Mesenchymal stem cell (in vitro differentiated cells and primary cell): ENCODE measurements around the gene JAK2.

Experiments used
- DNase-seq: peaks from one replicate; pipeline ENCODE4 v3.0.0-alpha.2; 2013
- H2AFZ ChIP-seq: one replicate; pipeline ENCODE4 v1.6.1; 2013; ENCODE audit warnings: low read depth, mild to moderate bottlenecking, control low read depth, inconsistent platforms, low read length, moderate library complexity
- H2AK5ac ChIP-seq: 2 replicates; pipeline ENCODE4 v1.6.1; 2013; ENCODE audit warnings: low read length, moderate library complexity, mild to moderate bottlenecking, inconsistent platforms; ENCODE audit not compliant: severe bottlenecking
- H2BK120ac ChIP-seq: one replicate; pipeline ENCODE4 v1.6.1; 2013; ENCODE audit warnings: low read depth, mild to moderate bottlenecking, inconsistent platforms, low read length, moderate library complexity
- H2BK12ac ChIP-seq, 2 experiments: one replicate each; pipeline ENCODE4 v1.6.1; 2013; ENCODE audit warnings: inconsistent platforms in 2 of 2, low read length in 2 of 2, mild to moderate bottlenecking in 2 of 2, moderate library complexity in 2 of 2, control low read depth in 1 of 2
- H2BK15ac ChIP-seq: one replicate; pipeline ENCODE4 v1.6.1; 2013; ENCODE audit warnings: mild to moderate bottlenecking, low read depth, inconsistent platforms; ENCODE audit not compliant: poor library complexity, severe bottlenecking
- H2BK5ac ChIP-seq: 2 replicates; pipeline ENCODE4 v1.6.1; 2013; ENCODE audit warnings: low read depth, mild to moderate bottlenecking, low read length, control low read depth, inconsistent platforms; ENCODE audit not compliant: poor library complexity, severe bottlenecking
- H3K14ac ChIP-seq, 2 experiments: one replicate each; pipeline ENCODE4 v1.6.1; 2013; ENCODE audit warnings: inconsistent platforms in 2 of 2, low read length in 2 of 2, control low read depth in 1 of 2, mild to moderate bottlenecking in 1 of 2, moderate library complexity in 1 of 2
- H3K18ac ChIP-seq, 2 experiments: one replicate each; pipeline ENCODE4 v1.6.1; 2013; ENCODE audit warnings: inconsistent platforms in 2 of 2, low read length in 2 of 2, control low read depth in 1 of 2, low read depth in 1 of 2, mild to moderate bottlenecking in 1 of 2
- H3K23ac ChIP-seq, 2 experiments: one replicate each; pipeline ENCODE4 v1.6.1; 2013; ENCODE audit warnings: inconsistent platforms in 2 of 2, low read length in 2 of 2, mild to moderate bottlenecking in 2 of 2, moderate library complexity in 2 of 2, control low read depth in 1 of 2
- H3K27ac ChIP-seq: 2 replicates; pipeline ENCODE4 v1.5.1; 2013; ENCODE audit warnings: mild to moderate bottlenecking, moderate library complexity, low read length, control low read depth, inconsistent platforms; ENCODE audit not compliant: poor library complexity, severe bottlenecking
- H3K27me3 ChIP-seq, 2 experiments: 2 replicates each; pipeline versions ENCODE4 v1.6.1 to v1.7.0; 2013; ENCODE audit warnings: low read length in 2 of 2, mild to moderate bottlenecking in 2 of 2, moderate library complexity in 2 of 2, control low read depth in 1 of 2, inconsistent platforms in 1 of 2; ENCODE audit not compliant: control insufficient read depth in 1 of 2, insufficient read depth in 1 of 2
- H3K36me3 ChIP-seq, 2 experiments: 2 replicates each; pipeline versions ENCODE4 v1.6.1 to v1.7.0; 2013; ENCODE audit warnings: low read length in 2 of 2, control low read depth in 1 of 2, inconsistent platforms in 1 of 2, low read depth in 1 of 2, mild to moderate bottlenecking in 1 of 2; ENCODE audit not compliant: insufficient read depth in 2 of 2, control insufficient read depth in 1 of 2
- H3K4ac ChIP-seq, 2 experiments: one replicate each; pipeline ENCODE4 v1.6.1; 2013; ENCODE audit warnings: inconsistent platforms in 2 of 2, low read length in 2 of 2, mild to moderate bottlenecking in 2 of 2, moderate library complexity in 2 of 2, control low read depth in 1 of 2, low read depth in 1 of 2
- H3K4me1 ChIP-seq: 2 replicates; pipeline ENCODE4 v1.6.1; 2013; ENCODE audit warnings: low read depth, low read length, control low read depth; ENCODE audit not compliant: control insufficient read depth, insufficient read depth
- H3K4me2 ChIP-seq: 2 replicates; pipeline ENCODE4 v1.6.1; 2013; ENCODE audit warnings: low read length, mild to moderate bottlenecking, inconsistent platforms; ENCODE audit not compliant: poor library complexity, severe bottlenecking
- H3K4me3 ChIP-seq, 2 experiments: 2 replicates each; pipeline versions ENCODE4 v1.5.1 to v1.7.0; 2013; ENCODE audit warnings: low read length in 2 of 2, mild to moderate bottlenecking in 2 of 2, control low read depth in 1 of 2, low read depth in 1 of 2; ENCODE audit not compliant: insufficient read depth in 1 of 2
- H3K79me1 ChIP-seq: replicated peaks from 2 replicates; pipeline ENCODE4 v1.6.1; 2013; ENCODE audit warnings: mild to moderate bottlenecking, control low read depth, low read length, inconsistent platforms; ENCODE audit not compliant: poor library complexity, severe bottlenecking
- H3K9ac ChIP-seq: 2 replicates; pipeline ENCODE4 v1.7.0; 2013; ENCODE audit warnings: mild to moderate bottlenecking, low read length, moderate library complexity
- H3K9me3 ChIP-seq: 2 replicates; pipeline ENCODE4 v1.7.0; 2013; ENCODE audit warnings: mild to moderate bottlenecking, low read length; ENCODE audit not compliant: control insufficient read depth
- H4K8ac ChIP-seq: one replicate; pipeline ENCODE4 v1.6.1; 2013; ENCODE audit warnings: inconsistent platforms, mild to moderate bottlenecking, low read length, moderate library complexity
- H4K91ac ChIP-seq: one replicate; pipeline ENCODE4 v1.6.1; 2013; ENCODE audit warnings: mild to moderate bottlenecking, low read length, inconsistent platforms
- WGBS: methylation state at CpG from one replicate; pipeline ENCODE4 v1.1.7; 2013; ENCODE audit warnings: mixed read lengths; 5-methylcytosine and 5-hydroxymethylcytosine counted together

The JAK2 gene

DNA sequence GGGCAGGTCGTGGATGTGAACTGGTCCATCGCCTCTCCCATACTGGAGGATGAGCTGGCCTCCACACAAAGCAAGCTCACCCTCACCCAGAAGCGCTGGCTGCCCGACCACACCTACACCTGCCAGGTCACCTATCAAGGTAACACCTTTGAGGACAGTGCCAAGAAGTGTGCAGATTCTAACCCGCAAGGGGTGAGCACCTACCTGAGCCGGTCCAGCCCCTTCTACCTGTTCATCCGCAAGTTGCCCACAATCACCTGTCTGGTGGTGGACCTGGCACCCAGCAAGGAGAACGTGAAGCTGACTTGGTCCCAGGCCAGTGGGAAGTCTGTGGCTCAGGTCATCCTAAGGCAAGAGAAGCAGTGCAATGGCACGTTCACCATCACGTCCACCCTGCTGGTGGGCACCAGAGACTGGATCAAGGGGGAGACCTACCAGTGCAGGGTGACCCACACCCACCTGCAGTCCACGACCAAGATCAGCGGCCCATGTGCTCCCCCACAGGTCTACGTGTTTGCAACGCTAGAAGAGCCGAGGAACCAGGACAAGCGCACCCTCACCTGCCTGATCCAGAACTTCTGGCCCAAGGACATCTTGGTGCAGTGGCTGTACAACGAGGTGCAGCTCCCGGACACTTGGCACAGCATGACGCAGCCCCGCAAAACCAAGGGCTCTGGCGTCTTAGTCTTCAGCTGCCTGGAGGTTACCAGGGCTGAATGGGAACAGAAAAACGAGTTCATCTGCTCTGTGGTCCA, 129.1 kb downstream of the JAK2 start:
- DNase-seq = no peak
- H3K4me2 ChIP-seq = no peak overlapping the region
- H3K23ac ChIP-seq = no peak overlapping the region
- H2AFZ ChIP-seq = no peak overlapping the region
- no peak overlapping the region for H4K8ac ChIP-seq
- H3K4me1 ChIP-seq = no peaks in the 10 kb centered on the region
- H2BK12ac ChIP-seq = no peak overlapping the region
- H3K4me3 ChIP-seq = no peak overlapping the region
- no peak overlapping the region for H2AK5ac ChIP-seq
- WGBS = 97% methylated on average over 22 of the region's 22 CpGs
- no peak overlapping the region for H2BK5ac ChIP-seq
- H3K27ac ChIP-seq = no peak overlapping the region
- no peaks in the 10 kb centered on the region for H3K9me3 ChIP-seq
- H3K4ac ChIP-seq = no peak overlapping the region
- peaks cover 2% of the 10 kb centered on the region for H3K79me1 ChIP-seq
- no peak overlapping the region for H2BK15ac ChIP-seq
- H3K27me3 ChIP-seq = no peaks in the 10 kb centered on the region
- no peak overlapping the region for H2BK120ac ChIP-seq
- H3K36me3 ChIP-seq = peaks cover 40 to 44% of the 10 kb centered on the region in 2 experiments
- H3K9ac ChIP-seq = no peak overlapping the region
- H3K18ac ChIP-seq = no peak overlapping the region
- no peak overlapping the region for H4K91ac ChIP-seq
- H3K14ac ChIP-seq = no peak overlapping the region

DNA sequence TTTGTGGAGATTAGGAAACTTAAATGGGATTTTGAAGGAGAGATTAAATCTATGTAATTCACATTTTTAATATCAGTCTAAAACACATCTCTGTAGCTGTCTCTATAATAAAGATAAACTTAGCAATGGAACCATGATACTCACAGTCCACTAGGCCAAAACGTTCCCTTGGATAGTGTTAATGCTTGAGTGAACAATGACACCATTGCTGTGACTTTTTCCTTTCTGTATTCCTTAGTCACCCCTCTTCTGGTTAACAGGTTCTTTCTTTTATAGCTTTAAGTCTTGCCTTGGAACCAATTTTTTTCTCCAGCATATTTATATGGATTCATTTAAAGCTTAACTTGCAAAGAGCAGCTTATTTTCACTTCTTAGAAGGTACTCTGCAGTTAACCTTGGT, 137.0 kb downstream of the JAK2 start:
- Histone ChIP-seq H3K27me3 (no peaks in the 10 kb centered on the region), H4K8ac (no peak overlapping the region), H3K14ac (no peak overlapping the region), H3K36me3 (peaks cover 0 to 37% of the 10 kb centered on the region in 2 experiments), H2AK5ac (no peak overlapping the region), H3K9me3 (no peaks in the 10 kb centered on the region), H3K9ac (no peak overlapping the region), H3K4me3 (no peak overlapping the region), H2BK5ac (no peak overlapping the region), H3K4me2 (no peak overlapping the region), H3K4ac (no peak overlapping the region), H2BK15ac (no peak overlapping the region), H3K23ac (no peak overlapping the region), H3K27ac (no peak overlapping the region), H3K79me1 (no peaks in the 10 kb centered on the region), H3K4me1 (no peaks in the 10 kb centered on the region), H4K91ac (no peak overlapping the region), H2AFZ (no peak overlapping the region), H2BK12ac (no peak overlapping the region), H3K18ac (no peak overlapping the region), H2BK120ac (no peak overlapping the region)
- WGBS = 75% methylated on average over 1 of the region's 1 CpG
- DNase-seq = no peak

DNA sequence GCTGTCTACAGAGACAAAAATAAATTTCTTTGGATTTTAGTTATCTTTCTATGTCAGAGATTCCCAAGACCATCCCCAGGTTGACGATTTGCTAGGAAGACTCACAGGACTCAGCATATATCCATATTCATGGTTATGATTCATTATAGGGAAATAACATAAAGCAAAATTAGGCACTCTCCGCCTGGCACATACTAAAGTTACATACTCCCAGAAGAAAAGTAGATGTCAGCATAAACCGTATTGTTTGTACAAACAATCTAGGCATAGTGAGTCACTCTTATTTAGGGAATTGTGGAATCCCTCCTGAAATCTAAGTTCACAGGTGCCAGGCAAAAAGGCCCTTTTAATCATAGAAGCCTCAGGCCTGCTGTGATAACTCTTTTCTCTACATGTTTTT, 137.4 kb downstream of the JAK2 start:
- H3K23ac ChIP-seq = no peak overlapping the region
- H3K36me3 ChIP-seq = peaks cover 0 to 39% of the 10 kb centered on the region in 2 experiments
- H2AK5ac ChIP-seq = no peak overlapping the region

DNA sequence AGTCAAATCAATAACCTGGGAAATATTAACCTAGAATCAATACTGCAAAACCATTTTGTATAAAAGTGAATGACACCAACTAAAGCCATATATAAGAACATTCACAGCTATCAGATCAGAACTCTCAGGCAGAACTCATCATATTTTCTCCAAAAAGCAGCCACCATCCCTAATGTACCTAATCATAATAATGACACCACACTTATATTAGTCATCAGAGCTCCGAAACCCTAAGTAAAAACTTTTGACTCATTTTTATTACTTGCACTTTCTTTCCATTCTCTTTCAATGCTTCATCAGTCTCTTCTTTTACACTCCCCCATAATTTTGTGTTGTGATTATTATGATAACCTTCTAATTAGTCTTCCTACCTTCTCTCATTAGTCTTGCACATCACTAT, 155.1 kb downstream of the JAK2 start:
- Histone ChIP-seq H3K27me3 (no peaks in the 10 kb centered on the region), H3K27ac (no peak overlapping the region), H3K9me3 (peaks cover 11% of the 10 kb centered on the region), H3K36me3 (peaks cover 0 to 16% of the 10 kb centered on the region in 2 experiments), H4K91ac (no peak overlapping the region), H3K4me3 (no peak overlapping the region), H3K14ac (no peak overlapping the region), H3K9ac (no peak overlapping the region), H3K4ac (no peak overlapping the region), H2BK120ac (no peak overlapping the region), H2BK15ac (no peak overlapping the region), H3K18ac (no peak overlapping the region), H3K23ac (no peak overlapping the region), H3K79me1 (no peaks in the 10 kb centered on the region), H2AFZ (no peak overlapping the region), H2AK5ac (no peak overlapping the region), H3K4me2 (no peak overlapping the region), H2BK12ac (no peak overlapping the region), H4K8ac (no peak overlapping the region), H2BK5ac (no peak overlapping the region), H3K4me1 (no peaks in the 10 kb centered on the region)
- 59% methylated on average over 1 of the region's 1 CpG for WGBS
- no peak for DNase-seq

More for the DNA sequence above, 137.4 kb downstream of the JAK2 start:
- Histone ChIP-seq H3K27me3 (no peaks in the 10 kb centered on the region), H3K18ac (no peak overlapping the region), H2AFZ (no peak overlapping the region), H2BK12ac (no peak overlapping the region), H3K79me1 (no peaks in the 10 kb centered on the region), H3K4me1 (no peaks in the 10 kb centered on the region), H2BK15ac (no peak overlapping the region), H3K9ac (no peak overlapping the region), H3K27ac (no peak overlapping the region), H2BK120ac (no peak overlapping the region), H3K4me3 (no peak overlapping the region), H3K4me2 (no peak overlapping the region), H3K9me3 (no peaks in the 10 kb centered on the region), H3K14ac (no peak overlapping the region), H4K8ac (no peak overlapping the region), H3K4ac (no peak overlapping the region), H4K91ac (no peak overlapping the region), H2BK5ac (no peak overlapping the region)
- 92% methylated on average over 2 of the region's 3 CpGs for WGBS
- no peak for DNase-seq
